ENCODE results near the gene NUDCD3.

The NUDCD3 gene

DNA sequence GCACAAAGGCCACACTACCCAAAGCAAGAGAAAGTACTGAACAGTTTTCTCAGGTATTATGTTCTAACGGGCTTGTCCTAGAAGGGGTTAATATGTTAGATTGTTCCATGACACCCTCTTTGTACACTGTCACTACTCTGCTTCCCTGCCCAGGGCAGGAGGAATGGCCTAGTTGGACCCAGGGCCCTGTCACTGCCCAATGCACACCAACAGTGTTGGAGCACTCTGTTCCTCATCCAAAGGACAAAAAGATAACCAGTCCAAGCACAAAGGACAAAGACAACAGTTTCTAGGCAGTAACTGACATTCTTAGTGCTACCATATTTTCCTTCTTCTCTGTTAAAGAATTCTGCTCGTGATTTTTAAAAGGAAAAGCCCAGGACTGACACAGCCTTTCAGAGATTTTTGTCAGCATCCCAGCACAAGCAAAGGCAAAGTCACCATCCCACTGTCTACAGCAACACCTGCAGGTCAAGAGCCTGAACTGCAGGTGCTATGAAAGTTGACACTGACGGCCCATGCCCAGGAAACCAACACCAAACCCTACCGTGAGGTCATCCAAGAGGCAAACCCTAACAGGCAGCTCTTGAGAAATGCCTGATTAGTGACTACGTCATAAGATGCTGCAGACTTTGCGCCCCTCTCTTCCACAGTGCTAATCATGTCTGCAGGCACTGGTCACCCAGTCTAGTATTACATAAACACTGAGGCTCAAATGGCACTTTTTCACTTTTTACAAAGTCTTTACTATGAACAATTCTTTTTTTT is 13.2 kb downstream of the NUDCD3 start:
- no peak for DNase-seq

DNA sequence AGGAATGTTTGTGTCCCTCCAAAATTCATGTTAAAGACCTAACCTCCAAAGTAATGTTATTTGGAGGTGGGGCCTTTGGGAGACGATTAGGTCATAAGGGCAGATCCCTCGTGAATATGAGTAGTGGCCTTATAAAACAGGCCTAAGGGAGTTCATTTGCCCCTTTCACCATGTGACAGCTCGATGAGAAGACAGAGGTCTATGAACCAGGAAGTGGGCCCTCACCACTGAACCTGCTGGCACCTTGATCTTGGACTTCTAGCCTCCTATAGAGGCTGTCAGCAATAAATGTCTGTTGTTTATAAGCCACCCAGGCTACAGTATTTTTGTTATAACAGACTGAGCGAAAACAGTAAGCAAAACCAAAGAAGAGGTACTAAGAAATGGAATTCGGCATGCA is 14.1 kb downstream of the NUDCD3 start:
- no peak for DNase-seq

DNA sequence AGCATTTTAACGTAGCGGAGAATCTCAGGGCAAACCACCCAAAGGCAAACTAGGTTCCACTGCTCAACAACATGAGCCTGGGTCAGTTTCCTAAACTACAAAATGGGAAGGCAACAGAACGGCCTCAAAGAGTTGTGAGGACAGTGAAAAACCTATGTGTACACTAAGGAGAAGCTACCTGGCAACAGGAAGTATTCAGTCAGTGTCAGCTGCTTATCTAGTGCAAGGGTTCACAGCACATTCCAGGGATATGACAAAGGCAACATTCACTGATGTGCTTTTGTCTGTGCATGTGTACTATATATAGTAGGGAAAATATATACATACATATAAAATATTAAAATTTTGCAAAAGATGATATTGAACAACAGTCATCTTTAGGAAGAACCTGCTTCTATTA is 17.2 kb downstream of the NUDCD3 start:
- no peak for DNase-seq

GRCh38 chr7:44472843-44473242 is 17.6 kb downstream of the NUDCD3 start:
- DNase-seq, result no peak

DNA sequence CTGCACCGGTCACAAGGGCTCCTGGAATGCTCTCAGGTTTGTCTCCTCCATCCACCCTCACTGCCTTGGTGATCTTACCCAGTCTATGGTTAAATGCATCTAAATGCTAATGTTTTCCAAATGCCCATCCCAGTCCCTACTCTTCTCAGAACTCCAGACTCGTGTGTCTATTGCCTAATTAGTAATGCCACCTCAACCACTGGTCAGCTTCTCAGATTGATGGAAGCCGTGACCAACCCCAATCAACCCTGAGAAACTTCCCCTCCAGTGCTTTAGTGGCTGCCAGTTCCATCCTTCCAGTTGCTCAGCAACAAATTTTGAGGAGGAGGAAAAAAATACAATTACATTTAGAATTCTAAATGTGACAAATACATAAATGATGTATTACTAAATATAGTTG is 18.6 kb downstream of the NUDCD3 start:
- DNase-seq, result no peak

DNA sequence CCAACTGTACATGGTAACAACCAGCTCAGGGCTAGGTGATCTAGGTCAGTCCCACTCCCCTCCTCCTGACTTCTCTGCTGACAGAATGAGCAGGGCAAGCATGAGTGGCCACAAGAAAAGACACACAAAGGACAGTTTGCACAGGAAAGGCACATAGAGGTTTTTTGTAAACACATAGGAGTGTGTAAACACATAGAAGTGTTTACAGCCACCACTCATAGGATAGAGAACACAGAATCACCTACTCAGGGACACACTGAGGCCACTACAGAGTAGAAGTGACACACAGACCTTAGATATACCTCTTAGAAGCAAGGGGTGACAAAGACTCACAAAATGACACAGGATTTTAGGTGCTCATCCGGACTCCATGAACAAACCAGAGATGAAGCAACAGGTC is 19.0 kb downstream of the NUDCD3 start:
- DNase-seq, result no peak

GRCh38 chr7:44470628-44471245 is 19.7 kb downstream of the NUDCD3 start:
- DNase-seq, result no peak

- no peak for DNase-seq
Measured at GRCh38 chr7:44470135-44470479, 20.4 kb downstream of the NUDCD3 start.

GRCh38 chr7:44469461-44470134 is 20.9 kb downstream of the NUDCD3 start:
- DNase-seq, result no peak

DNA sequence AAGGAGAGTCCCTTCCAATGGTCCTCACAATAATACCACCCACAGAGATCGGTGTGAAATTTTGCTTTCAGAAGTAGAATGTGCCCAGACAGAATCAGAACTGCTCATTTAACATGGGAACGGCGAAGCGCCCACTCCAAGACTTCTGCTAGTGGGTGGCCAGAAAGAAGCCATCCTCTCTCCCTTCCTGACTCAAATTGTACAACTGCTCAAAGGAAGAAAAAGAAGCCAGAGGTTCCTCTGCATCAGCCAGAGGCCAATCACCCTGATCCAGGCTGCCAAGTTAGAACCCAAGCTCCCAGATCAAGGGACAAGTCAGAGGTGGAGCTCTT is 23.3 kb downstream of the NUDCD3 start:
- DNase-seq, result no peak

DNA sequence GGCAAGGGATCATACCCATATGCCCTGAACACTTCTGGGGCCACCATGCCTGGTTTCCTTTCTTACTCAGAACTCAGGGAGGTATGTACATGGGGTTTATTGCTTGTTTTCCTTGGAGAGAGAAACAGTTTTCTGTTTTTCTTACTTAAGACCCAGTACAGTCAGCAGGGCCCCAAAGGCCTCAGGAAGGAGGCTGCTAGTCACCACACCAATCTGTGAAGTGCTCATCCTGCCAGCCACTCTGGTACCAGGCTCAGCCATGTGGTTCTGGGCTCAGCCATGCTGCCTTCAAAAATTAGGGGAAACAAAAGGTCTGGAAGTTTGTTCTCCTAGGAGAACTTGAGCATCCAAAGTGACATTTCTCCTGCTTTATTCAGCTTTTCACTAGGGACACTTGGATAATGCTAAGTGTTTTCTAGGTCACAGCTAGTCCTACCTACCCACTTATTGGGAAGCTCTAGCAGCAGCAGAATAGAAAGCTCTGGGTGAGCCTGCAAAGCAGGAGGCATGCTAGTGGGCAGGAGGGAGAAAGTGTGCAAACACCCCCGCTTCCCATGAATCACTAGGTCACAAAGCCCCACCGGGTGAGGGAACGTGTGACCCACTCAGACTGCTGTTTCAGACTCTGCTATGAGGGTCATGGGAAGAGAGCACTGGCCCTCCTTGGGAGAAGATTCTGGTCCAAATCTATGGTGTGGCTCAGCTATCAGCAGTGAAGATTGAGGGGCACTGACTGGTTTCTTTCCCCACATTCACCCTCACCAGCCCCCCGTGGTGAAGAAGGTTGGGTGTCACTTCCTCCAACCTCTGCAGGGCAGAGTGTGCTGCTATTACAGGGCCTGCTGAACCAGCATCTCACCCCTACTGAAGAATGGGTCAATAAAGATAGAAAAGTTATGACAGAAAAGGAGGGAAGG is 23.9 kb downstream of the NUDCD3 start:
- DNase-seq, result no peak

- DNase-seq, result no peak
Measured at GRCh38 chr7:44465490-44465889, 25.0 kb downstream of the NUDCD3 start.

DNA sequence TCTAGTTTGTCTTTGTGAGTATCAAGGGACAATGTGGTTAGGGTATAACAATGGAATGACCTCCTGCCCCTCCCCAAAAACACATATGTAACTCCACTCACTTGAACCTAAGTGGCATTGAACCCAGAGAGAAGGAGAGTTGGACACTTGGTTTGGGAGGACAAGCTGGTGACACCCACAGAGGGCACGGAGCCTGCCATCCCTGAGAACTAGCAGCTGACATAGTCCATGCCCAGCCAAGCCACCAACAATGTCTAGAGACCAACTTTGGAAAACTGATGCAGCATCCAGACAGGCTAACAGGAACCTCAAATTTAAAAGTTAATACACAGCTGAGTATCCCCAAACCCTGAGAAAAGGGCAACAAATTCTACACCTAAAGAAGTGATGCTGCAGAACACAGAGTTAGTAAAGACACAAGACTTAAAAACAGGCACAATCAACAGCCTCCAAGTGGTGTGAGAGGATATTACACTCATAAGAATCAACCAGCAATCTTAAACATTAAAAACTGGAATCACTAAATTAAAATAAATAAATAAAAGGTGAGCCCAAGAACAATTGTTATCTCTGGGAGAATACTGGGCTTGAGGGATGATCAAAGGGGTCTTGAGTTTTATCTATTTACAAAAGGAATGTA is 27.2 kb downstream of the NUDCD3 start:
- no peak for DNase-seq

- DNase-seq, result no peak
Measured at GRCh38 chr7:44461387-44461786, 29.1 kb downstream of the NUDCD3 start.

GRCh38 chr7:44460325-44460724 is 30.1 kb downstream of the NUDCD3 start:
- DNase-seq, result no peak

DNA sequence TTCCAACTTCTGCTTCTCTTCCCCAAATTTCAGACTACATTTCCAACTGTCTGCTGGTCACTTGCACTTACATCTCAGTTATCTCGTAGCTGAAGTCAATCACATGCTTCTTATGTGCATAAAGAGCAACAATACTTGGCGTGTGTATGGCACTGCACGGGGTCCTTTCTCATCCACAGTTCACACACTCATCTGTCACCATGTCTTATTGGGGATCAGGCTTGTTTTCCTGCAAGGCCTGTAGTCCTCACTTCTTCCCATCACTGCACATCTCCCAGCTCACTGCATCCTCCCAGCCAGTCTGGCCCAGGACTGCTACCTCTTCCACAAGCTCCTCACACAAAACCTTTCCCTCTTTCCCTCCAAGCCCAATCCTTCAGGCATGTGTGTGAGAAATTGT is 35.3 kb downstream of the NUDCD3 start:
- no peak for DNase-seq

GRCh38 chr7:44454348-44454747 is 36.1 kb downstream of the NUDCD3 start:
- DNase-seq, result no peak

GRCh38 chr7:44451123-44451522 is 39.3 kb downstream of the NUDCD3 start:
- no peak for DNase-seq

- peak; percentile 7 for DNase-seq
Measured at GRCh38 chr7:44449584-44449928, 40.9 kb downstream of the NUDCD3 start.

DNA sequence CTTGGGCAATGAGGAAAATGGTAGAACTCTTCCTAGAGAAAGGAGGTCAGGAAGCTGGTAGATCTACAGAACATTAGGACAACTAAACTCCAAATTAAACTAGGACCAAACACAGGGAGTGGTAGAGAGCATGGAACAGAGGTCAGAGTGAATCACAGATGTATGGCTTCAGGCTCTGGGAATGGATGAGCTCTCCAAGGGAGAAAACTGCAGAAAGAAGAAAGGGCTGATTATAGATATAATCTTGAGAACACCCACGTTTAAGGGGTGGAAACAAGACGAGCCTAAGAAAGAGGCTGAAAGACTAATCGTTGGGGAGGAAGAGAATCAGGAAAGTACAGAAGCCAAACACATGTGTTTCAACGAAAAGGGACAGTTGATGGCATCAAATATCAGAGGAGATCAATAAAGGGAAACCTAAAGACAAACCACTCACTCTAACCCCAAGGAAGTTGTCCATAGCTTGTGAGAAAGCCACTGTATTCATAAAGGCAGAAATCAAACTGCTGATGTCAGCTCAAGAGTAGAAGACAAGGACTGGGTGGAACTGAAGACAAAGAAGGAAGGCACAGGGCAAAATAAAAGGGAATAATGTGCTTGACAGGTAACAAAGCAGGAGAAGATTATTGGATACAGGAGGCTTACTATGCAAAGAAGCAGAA is 41.4 kb downstream of the NUDCD3 start:
- DNase-seq, result no peak

DNA sequence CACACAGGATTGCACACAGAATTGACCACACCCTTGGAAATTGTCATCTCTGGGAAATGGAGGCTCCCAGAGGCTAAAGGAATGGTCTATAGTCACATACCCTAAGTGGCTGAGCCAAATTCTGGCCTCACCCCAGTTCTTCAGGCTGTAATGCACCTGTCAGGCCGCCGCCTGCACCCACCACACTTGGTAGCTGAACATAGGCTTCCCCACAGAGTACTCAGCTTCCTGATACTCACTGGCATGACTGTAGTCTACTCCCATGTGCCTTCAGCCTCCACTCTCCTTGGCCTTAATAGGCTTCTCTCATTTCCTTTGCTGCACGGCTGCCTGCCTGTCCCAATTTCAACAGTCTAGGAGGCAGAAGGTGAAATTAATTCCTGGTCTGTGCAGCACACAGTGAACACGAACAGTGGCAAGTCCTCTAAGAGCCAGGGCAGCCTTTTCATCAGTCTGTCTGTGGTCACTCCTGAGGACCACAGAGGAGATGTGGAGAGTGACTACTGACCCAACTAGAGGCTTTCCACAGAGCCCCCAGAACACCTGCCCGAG is 42.5 kb downstream of the NUDCD3 start:
- DNase-seq, result no peak

DNA sequence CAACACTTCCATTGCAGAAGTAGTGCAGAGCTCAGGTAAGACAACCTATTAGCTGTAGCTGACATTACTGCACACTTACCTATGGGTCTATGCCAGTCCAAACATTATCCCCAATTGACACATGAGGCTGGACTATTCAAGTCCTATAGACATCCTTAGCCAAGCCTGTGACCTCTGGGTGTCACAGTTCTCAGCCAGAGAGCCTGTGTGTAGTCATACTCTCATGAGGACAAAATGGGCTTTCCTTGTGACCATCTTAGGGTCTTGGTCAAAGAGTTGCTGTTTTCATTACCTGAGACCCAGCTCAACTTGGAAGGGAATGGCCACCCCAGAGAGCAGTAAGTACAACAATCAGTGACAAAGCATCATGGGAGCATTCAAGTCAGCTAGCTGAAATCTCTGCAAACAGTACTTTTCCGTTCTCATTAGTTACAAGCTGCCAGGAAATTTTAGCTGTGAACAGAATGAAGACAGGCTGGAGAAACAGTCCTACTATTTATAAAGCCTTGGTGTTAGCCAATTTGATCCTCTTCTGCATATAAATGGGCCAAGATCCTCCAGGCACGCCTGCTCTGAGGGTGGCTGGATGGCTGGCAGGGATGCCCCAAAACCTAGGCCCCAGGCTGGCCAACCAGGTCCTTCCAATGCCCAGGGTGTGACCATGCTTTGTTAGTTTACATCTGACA is 44.3 kb downstream of the NUDCD3 start:
- DNase-seq, result no peak
